ENCODE measurements around the gene OR5B21.

Gene OR5B21

DNA sequence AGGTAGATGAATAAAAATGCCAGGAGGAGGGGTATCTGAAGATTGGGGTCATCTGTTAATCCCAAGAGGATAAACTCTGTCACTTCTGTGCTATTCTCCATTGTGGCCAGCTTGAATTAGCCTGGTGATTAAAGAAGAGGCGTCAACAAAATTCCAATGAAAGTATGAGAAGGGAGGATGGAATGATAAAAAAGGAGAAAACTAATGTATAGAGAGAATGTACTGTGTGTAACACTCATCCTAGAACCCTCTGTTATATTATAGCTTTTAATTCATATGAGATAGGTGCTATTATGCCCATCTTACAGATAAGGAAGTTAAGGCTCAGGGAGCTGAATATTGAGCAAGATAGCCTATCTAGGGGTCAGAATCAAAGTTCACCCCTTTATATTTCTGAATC is at the start of gene OR5B21:
OR5B21 (minus strand) TSS at position 101 of the 400 bp plus-strand sequence; CDS start at position 101, 0 bp downstream.
- TF ChIP-seq, protein P1, sequence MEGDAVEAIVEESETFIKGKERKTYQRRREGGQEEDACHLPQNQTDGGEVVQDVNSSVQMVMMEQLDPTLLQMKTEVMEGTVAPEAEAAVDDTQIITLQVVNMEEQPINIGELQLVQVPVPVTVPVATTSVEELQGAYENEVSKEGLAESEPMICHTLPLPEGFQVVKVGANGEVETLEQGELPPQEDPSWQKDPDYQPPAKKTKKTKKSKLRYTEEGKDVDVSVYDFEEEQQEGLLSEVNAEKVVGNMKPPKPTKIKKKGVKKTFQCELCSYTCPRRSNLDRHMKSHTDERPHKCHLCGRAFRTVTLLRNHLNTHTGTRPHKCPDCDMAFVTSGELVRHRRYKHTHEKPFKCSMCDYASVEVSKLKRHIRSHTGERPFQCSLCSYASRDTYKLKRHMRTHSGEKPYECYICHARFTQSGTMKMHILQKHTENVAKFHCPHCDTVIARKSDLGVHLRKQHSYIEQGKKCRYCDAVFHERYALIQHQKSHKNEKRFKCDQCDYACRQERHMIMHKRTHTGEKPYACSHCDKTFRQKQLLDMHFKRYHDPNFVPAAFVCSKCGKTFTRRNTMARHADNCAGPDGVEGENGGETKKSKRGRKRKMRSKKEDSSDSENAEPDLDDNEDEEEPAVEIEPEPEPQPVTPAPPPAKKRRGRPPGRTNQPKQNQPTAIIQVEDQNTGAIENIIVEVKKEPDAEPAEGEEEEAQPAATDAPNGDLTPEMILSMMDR (conservative IDR thresholded peaks at IDR 0.05): no peak
- no peak within 1 kb of the TSS for H3K27ac ChIP-seq

DNA sequence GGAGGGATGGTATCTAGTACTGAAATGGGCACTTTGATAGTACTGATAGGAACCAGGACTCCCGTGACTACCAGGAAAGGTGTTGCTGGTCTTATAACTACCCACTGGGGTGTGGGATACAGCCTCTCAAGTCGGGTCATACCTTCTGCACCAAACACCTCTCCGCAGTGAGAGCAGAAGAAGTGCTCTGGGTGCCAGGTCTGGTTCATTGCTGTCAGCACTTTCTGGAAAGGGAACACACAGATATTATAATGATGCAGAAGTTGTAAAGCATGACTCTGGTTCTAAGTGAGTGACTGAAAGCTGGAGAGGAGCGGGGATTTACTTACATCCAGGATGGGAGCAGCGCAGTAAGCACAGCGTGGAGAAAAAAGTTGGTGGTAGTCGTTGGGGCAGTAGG is 41.7 kb upstream of the OR5B21 start:
- TF ChIP-seq, protein P1 (conservative IDR thresholded peaks at IDR 0.05): no peak
- no peak overlapping the region for H3K27ac ChIP-seq

DNA sequence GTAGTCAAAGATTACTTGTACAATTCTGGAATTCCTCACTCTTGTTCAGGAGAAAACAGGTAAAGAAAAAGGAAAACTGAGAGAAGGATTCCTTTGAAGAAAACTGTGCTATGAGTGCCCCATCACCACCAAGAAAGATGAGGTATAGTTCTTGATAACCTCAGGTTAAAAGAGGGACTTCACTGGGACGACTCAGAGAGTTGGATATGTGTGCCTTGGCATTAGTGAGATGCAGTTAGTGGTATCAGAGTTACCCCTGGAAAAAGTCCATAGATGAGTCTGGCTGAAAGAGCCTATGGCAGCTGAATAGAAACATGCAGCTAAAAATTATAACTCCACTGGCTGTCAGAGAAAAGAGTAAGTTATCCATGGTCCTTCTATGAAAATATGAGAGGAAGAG is 38.9 kb upstream of the OR5B21 start:
- TF ChIP-seq, protein P1 (conservative IDR thresholded peaks at IDR 0.05): no peak

DNA sequence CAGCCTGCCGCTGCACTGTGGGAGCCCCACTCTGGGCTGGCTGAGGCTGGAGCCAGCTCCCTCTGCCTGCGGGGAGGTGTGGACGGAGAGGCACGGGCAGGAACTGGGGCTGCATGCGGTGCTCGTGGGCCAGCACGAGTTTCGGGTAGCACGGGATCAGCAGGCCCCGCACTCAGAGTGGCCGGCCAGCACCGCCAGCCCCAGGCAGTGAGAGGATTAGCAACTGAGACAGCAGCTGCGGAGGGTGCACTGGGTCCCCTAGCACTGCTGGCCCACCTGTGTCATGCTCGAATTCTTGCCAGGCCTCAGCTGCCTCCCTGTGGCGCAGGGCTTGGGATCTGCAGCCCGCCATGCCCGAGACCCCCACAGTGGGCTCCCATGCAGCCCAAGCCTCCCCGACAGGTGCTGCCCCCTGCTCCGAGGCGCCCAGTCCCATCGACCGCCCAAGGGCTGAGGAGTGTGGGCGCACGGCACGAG is 24.0 kb upstream of the OR5B21 start:
- no peak overlapping the region for H3K27ac ChIP-seq
- TF ChIP-seq, protein P1 (conservative IDR thresholded peaks at IDR 0.05): no peak

More for the DNA sequence above, 38.9 kb upstream of the OR5B21 start:
- H3K27ac ChIP-seq: no peak overlapping the region

DNA sequence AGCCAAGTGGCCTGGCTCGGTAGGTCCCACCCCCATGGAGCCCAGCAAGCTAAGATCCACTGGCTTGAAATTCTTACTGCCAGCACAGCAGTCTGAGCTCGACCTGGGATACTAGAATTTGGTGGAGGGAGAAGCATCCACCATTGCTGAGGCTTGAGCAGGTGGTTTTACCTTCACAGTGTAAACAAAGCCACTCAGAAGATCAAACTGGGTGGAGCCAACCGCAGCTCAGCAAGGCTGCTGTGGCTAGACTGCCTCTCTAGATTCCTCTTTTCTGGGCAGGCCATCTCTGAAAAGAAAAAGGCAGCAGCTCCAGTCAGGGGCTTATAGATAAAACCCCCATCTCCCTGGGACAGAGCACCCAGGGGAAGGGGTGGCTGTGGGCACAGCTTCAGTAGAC is 22.3 kb upstream of the OR5B21 start:
- TF ChIP-seq, protein P1 (conservative IDR thresholded peaks at IDR 0.05): no peak
- no peak overlapping the region for H3K27ac ChIP-seq

DNA sequence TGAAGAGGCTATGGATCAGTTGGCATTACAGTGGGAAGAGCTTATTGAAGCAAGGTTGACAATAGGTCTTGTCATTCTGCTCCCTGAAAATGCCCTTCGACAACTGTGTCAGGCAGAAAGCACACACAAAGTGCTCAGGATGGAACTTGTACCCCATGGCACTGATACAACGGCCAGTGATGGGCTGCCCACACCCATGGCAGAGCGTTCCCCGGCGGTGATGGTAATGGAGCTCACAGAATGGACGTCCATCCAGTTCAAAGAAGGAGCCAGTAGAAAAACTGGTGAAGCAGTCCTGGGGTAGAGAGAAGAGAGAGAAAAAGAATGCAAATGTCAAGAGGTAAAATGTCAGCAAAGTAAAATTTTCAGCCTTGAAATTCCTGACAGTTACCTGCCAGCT is 19.5 kb upstream of the OR5B21 start:
- no peak overlapping the region for H3K27ac ChIP-seq
- TF ChIP-seq, protein P1 (conservative IDR thresholded peaks at IDR 0.05): no peak

DNA sequence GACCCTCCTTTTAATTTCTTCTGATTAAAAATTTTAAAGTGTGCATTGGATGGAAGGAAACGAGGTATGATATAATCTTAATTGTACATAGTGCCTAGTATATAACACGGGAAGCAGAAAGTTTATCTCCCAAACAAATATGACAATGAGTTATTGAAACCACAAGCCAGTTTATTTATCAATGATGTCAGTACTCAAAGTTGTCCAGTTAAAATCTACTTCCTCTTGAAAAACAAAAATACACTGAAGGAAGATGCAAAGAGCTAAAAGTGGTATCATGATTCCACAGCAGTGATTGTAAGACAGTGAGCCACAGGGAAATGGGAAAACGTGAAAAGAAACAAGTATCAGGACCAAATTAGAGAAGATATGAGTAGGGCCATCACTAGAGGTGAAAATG is 18.8 kb upstream of the OR5B21 start:
- TF ChIP-seq, protein P1 (conservative IDR thresholded peaks at IDR 0.05): no peak
- no peak overlapping the region for H3K27ac ChIP-seq

Data from VCaP (cell line).